ENCODE data around the gene DCDC2B.

DNA sequence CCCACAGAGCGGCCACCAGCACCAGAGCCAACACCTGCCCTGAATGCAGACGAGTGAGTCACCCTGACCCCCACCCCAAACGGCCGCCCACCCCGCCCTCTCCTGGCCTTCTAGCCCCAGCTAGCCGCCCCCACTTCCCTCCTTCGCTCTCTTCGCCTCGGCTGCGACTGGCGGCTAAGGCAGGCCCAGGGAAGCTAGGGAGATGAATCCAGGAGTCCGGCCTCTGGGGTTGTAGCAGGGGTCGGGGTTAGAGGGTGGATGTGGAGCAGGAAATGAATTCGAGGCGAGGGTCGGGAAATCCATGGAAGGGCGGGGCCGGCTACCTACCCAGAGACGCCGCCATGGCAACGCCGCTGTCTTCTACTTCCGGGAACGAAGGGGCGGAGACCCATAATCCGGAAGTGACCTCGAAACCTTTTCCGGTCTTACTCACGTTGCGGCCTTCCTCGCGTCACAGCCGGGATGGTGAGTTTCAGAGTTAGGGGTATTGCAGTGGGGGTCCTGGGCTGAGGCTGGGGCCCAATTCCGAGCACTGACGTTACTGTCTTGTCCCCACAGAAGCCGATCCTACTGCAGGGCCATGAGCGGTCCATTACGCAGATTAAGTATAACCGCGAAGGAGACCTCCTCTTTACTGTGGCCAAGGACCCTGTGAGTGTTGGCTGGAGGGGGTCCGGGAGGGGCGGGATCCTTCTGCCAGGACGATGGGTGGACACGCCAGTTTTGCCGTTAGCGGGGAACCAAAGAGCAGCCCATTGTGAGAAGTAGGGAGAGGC, 13.3 kb downstream of the DCDC2B start, which contains the start of the genes EIF3I and TMEM234:
- TF ChIP-seq, protein P1, sequence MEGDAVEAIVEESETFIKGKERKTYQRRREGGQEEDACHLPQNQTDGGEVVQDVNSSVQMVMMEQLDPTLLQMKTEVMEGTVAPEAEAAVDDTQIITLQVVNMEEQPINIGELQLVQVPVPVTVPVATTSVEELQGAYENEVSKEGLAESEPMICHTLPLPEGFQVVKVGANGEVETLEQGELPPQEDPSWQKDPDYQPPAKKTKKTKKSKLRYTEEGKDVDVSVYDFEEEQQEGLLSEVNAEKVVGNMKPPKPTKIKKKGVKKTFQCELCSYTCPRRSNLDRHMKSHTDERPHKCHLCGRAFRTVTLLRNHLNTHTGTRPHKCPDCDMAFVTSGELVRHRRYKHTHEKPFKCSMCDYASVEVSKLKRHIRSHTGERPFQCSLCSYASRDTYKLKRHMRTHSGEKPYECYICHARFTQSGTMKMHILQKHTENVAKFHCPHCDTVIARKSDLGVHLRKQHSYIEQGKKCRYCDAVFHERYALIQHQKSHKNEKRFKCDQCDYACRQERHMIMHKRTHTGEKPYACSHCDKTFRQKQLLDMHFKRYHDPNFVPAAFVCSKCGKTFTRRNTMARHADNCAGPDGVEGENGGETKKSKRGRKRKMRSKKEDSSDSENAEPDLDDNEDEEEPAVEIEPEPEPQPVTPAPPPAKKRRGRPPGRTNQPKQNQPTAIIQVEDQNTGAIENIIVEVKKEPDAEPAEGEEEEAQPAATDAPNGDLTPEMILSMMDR (IDR thresholded peaks at IDR 0.05) = no peak
- TF ChIP-seq POLR2A (IDR thresholded peaks at IDR 0.05) (peak; percentile 71), POLR2AphosphoS5 (IDR thresholded peaks at IDR 0.05) (peak; percentile 81 to 90 (median 85))
